Keratinocyte (primary cell): Measurements from ENCODE around the gene DPM3. TPM values are rescaled to one million over a fixed set of nuclear protein-coding genes. Genes with fewer than 3 reads are reported as not detected.

Experiments
- DNase-seq: peaks from one replicate; pipeline ENCODE4 v3.0.0-alpha.2; 2011; ENCODE audit warnings: low read depth, missing footprints, low spot score
- FAIRE-seq: peaks from 2 replicates; lab custom pipeline; 2011; peaks lifted over from hg19 to GRCh38; lab: Jason Lieb, UNC
- H2AFZ ChIP-seq: 2 replicates; pipeline ENCODE4 v1.6.0; 2012; ENCODE audit warnings: low read length, control low read depth, inconsistent platforms; ENCODE audit not compliant: control insufficient read depth
- H3K27ac ChIP-seq: 2 replicates; pipeline ENCODE4 v1.5.1; 2011; ENCODE audit warnings: low read length; ENCODE audit not compliant: control insufficient read depth, insufficient read depth
- H3K27me3 ChIP-seq: 3 replicates; pipeline ENCODE4 v1.6.0; 2011; ENCODE audit warnings: low read length; ENCODE audit not compliant: control insufficient read depth, insufficient read depth; ENCODE audit errors: extremely low read depth
- H3K36me3 ChIP-seq, 2 experiments: 2 replicates in 1 of 2; 3 replicates in 1 of 2; pipeline ENCODE4 v1.5.1; 2011; ENCODE audit warnings: low read length in 2 of 2, mild to moderate bottlenecking in 1 of 2; ENCODE audit not compliant: control insufficient read depth in 2 of 2, insufficient read depth in 2 of 2; ENCODE audit errors: extremely low read depth in 1 of 2
- H3K4me1 ChIP-seq: 3 replicates; pipeline ENCODE4 v1.5.1; 2011; ENCODE audit warnings: low read length; ENCODE audit not compliant: control insufficient read depth, insufficient read depth; ENCODE audit errors: extremely low read depth
- H3K4me2 ChIP-seq: 3 replicates; pipeline ENCODE4 v1.6.0; 2011; ENCODE audit warnings: low read depth, low read length; ENCODE audit not compliant: control insufficient read depth, insufficient read depth; ENCODE audit errors: extremely low read depth
- H3K4me3 ChIP-seq, 3 experiments: fragments of 200-600 bp in 1 of 3; sonication (generic) in 1 of 3; 2 replicates in 2 of 3; 3 replicates in 1 of 3; pipeline ENCODE4 v1.5.1; 2011 to 2016; ENCODE audit warnings: low read length in 3 of 3, mild to moderate bottlenecking in 3 of 3, control low read depth in 2 of 3, inconsistent platforms in 1 of 3, low read depth in 1 of 3, mixed read lengths in 1 of 3, mixed run types in 1 of 3, moderate library complexity in 1 of 3; ENCODE audit not compliant: control insufficient read depth in 2 of 3, insufficient read depth in 2 of 3; ENCODE audit errors: extremely low read depth in 1 of 3
- H3K79me2 ChIP-seq: 2 replicates; pipeline ENCODE4 v1.6.0; 2012; ENCODE audit warnings: low read length; ENCODE audit not compliant: control insufficient read depth, insufficient read depth
- H3K9ac ChIP-seq: 3 replicates; pipeline ENCODE4 v1.6.0; 2011; ENCODE audit warnings: low read length; ENCODE audit not compliant: control insufficient read depth, insufficient read depth; ENCODE audit errors: extremely low read depth
- H3K9me1 ChIP-seq: 3 replicates; pipeline ENCODE4 v1.6.0; 2011; ENCODE audit warnings: low read length; ENCODE audit not compliant: control insufficient read depth, insufficient read depth; ENCODE audit errors: extremely low read depth
- H3K9me3 ChIP-seq: 2 replicates; pipeline ENCODE4 v1.5.1; 2012; ENCODE audit warnings: low read depth, low read length; ENCODE audit not compliant: control insufficient read depth
- H4K20me1 ChIP-seq: 3 replicates; pipeline ENCODE4 v1.6.0; 2011; ENCODE audit warnings: low read length; ENCODE audit not compliant: control insufficient read depth, insufficient read depth; ENCODE audit errors: extremely low read depth
- CTCF ChIP-seq, 3 experiments: IDR thresholded peaks in 1 of 3; conservative IDR thresholded peaks in 1 of 3; optimal IDR thresholded peaks in 1 of 3; 2 replicates in 2 of 3; 3 replicates in 1 of 3; pipeline versions ENCODE3 to v1.5.1; 2011; ENCODE audit warnings: low read length in 3 of 3, mild to moderate bottlenecking in 3 of 3, moderate library complexity in 2 of 3, control low read depth in 1 of 3, inconsistent platforms in 1 of 3; ENCODE audit not compliant: insufficient read depth in 2 of 3; ENCODE audit errors: extremely low read depth in 1 of 3
- EZH2 ChIP-seq: IDR thresholded peaks from one replicate; pipeline ENCODE4 v1.6.1; 2012; ENCODE audit warnings: inconsistent platforms, mild to moderate bottlenecking, low read length, moderate library complexity
- dilution Hi-C: fragments of 300-500 bp; cut with MboI; formaldehyde crosslinking; loops from one replicate; pipeline ENCODE4 v1.7.0; 2020; ENCODE audit warnings: low sequenced_read_pairs; ENCODE audit not compliant: extremely low pct_ligation_motif_present
- polyA plus RNA-seq, 5 experiments: library from polyadenylated mRNA; depleted of rRNA in 3 of 5; stranded (reverse) in 3 of 5; stranded (forward) in 1 of 5; unstranded in 1 of 5; fragments of >200 nt; gene quantifications; 1 replicate in 1 of 5; 2 replicates in 3 of 5; 3 replicates in 1 of 5; pipeline versions ENCODE4 v1.2.1 to v1.2.3, GENCODE V29; 2011 to 2012; ENCODE audit warnings: missing spikeins in 2 of 5, low read depth in 1 of 5, low replicate concordance in 1 of 5

The DPM3 gene
- polyA plus RNA-seq, 1 donor (not counting 4 experiments of a cell fraction or from before 2014, with no cell fraction given) = 29.3 TPM

- DNase-seq (no peak), FAIRE-seq (no peak)
- TF ChIP-seq EZH2 (no peak), CTCF (optimal IDR thresholded peaks at IDR 0.05 in 1 of 3, IDR thresholded peaks at IDR 0.05 in 1 of 3, conservative IDR thresholded peaks at IDR 0.05 in 1 of 3; ENCODE audit: extremely low read depth in 1 of 3, insufficient read depth in 2 of 3, low read length in 3 of 3) (no peak)
- no peak overlapping the region for H2AFZ ChIP-seq
- no peaks in the 10 kb centered on the region for H3K27me3 ChIP-seq
- no peaks in the 10 kb centered on the region for H3K9me3 ChIP-seq
- no peak overlapping the region for H3K9ac ChIP-seq
- H4K20me1 ChIP-seq = no peaks in the 10 kb centered on the region
- no peak overlapping the region for H3K4me2 ChIP-seq
- dilution Hi-C loops = no loop called here
- no peaks in the 10 kb centered on the region for H3K79me2 ChIP-seq
- H3K36me3 ChIP-seq = no peaks in the 10 kb centered on the region
- H3K27ac ChIP-seq = no peak overlapping the region
- no peaks in the 10 kb centered on the region for H3K9me1 ChIP-seq
- peaks cover 6% of the 10 kb centered on the region for H3K4me1 ChIP-seq
- H3K4me3 ChIP-seq = no peak overlapping the region
These were observed 29.9 kb downstream of the DPM3 start for GRCh38 chr1:155110381-155110780.

- no peak overlapping the region for H3K27ac ChIP-seq
- no peak for TF ChIP-seq CTCF (optimal IDR thresholded peaks at IDR 0.05 in 1 of 3, IDR thresholded peaks at IDR 0.05 in 1 of 3, conservative IDR thresholded peaks at IDR 0.05 in 1 of 3; ENCODE audit: extremely low read depth in 1 of 3, insufficient read depth in 2 of 3, low read length in 3 of 3)
- no peak for TF ChIP-seq EZH2
- peaks cover 1% of the 10 kb centered on the region for H3K4me1 ChIP-seq
- no peaks in the 10 kb centered on the region for H3K9me3 ChIP-seq
- H3K9ac ChIP-seq = no peak overlapping the region
- H3K79me2 ChIP-seq = no peaks in the 10 kb centered on the region
- H2AFZ ChIP-seq = no peak overlapping the region
- dilution Hi-C loops = no loop called here
- H3K9me1 ChIP-seq = no peaks in the 10 kb centered on the region
- H3K4me2 ChIP-seq = no peak overlapping the region
- FAIRE-seq (no peak), DNase-seq (no peak)
- H3K27me3 ChIP-seq = no peaks in the 10 kb centered on the region
- no peaks in the 10 kb centered on the region for H4K20me1 ChIP-seq
- no peak overlapping the region for H3K4me3 ChIP-seq
- H3K36me3 ChIP-seq = no peaks in the 10 kb centered on the region
These were observed 32.0 kb downstream of the DPM3 start for GRCh38 chr1:155108296-155108695.
